ENCODE data around the gene BACE2. TPM values are rescaled to one million over a fixed set of nuclear protein-coding genes. Genes with fewer than 3 reads are reported as not detected.

The BACE2 gene
- total and polyA plus RNA-seq, 2 of the 13 experiments (the other 11 are each of a cell fraction or from before 2014, with no cell fraction given): 0.07 to 0.11 TPM

- no peak for TF ChIP-seq SNAPC5 (CRISPR knock-in tag; IDR thresholded peaks at IDR 0.05; ENCODE audit: borderline replicate concordance)
- no peak for TF ChIP-seq HNRNPH1 (optimal IDR thresholded peaks at IDR 0.05; ENCODE audit: low read depth, low read length)
- no peak for TF ChIP-seq PAF1 (CRISPR knock-in tag; IDR thresholded peaks at IDR 0.05)
- TF ChIP-seq RAD51 (IDR thresholded peaks at IDR 0.05; ENCODE audit: borderline replicate concordance): no peak
- no peak for TF ChIP-seq ZNF3 (CRISPR knock-in tag; IDR thresholded peaks at IDR 0.05)
- no peak for TF ChIP-seq SAFB2 (CRISPR knock-in tag; IDR thresholded peaks at IDR 0.05; ENCODE audit: borderline replicate concordance, low read depth)
- no peak for TF ChIP-seq SMYD3 (CRISPR knock-in tag; IDR thresholded peaks at IDR 0.05)
- no peak for TF ChIP-seq ELF1 (CRISPR knock-in tag; IDR thresholded peaks at IDR 0.05)
- no peak for TF ChIP-seq TEAD2 (CRISPR knock-in tag; IDR thresholded peaks at IDR 0.05)
- no peak for TF ChIP-seq TRIM22 (IDR thresholded peaks at IDR 0.05)
- TF ChIP-seq MBD4 (IDR thresholded peaks at IDR 0.05; ENCODE audit: borderline replicate concordance, low read length): no peak
- TF ChIP-seq NFIB (CRISPR knock-in tag; IDR thresholded peaks at IDR 0.05; ENCODE audit: borderline replicate concordance): no peak
- TF ChIP-seq SKI (IDR thresholded peaks at IDR 0.05; ENCODE audit: partially characterized antibody): no peak
- TF ChIP-seq HNRNPK (IDR thresholded peaks at IDR 0.05; ENCODE audit: low read depth, low read length, poor library complexity, severe bottlenecking): no peak
- TF ChIP-seq REXO4 (CRISPR knock-in tag; IDR thresholded peaks at IDR 0.05; ENCODE audit: borderline replicate concordance): no peak
- no peak for TF ChIP-seq CBX5 (CRISPR knock-in tag; IDR thresholded peaks at IDR 0.05; ENCODE audit: borderline replicate concordance)
- TF ChIP-seq ZNF430 (CRISPR knock-in tag; IDR thresholded peaks at IDR 0.05): no peak
- TF ChIP-seq EHMT2 (IDR thresholded peaks at IDR 0.05; ENCODE audit: borderline replicate concordance, low read depth, low read length): no peak
- no peak for TF ChIP-seq ATF5 (CRISPR knock-in tag; IDR thresholded peaks at IDR 0.05; ENCODE audit: low read depth)
- TF ChIP-seq ATF4 (CRISPR knock-in tag; IDR thresholded peaks at IDR 0.05): no peak
- no peak for TF ChIP-seq CREBL2 (CRISPR knock-in tag; IDR thresholded peaks at IDR 0.05; ENCODE audit: borderline replicate concordance)
- no peak for TF ChIP-seq CREB1 (IDR thresholded peaks at IDR 0.05)
- TF ChIP-seq CREB1 (CRISPR knock-in tag; IDR thresholded peaks at IDR 0.05): no peak
- no peak for TF ChIP-seq MAF1 (CRISPR knock-in tag; IDR thresholded peaks at IDR 0.05; ENCODE audit: borderline replicate concordance)
- TF ChIP-seq GMEB2 (CRISPR knock-in tag; IDR thresholded peaks at IDR 0.05; ENCODE audit: low read depth): no peak
- TF ChIP-seq HDAC2 (CRISPR knock-in tag; IDR thresholded peaks at IDR 0.05): no peak
- TF ChIP-seq ZNF234 (CRISPR knock-in tag; conservative IDR thresholded peaks at IDR 0.05): no peak
- no peak for TF ChIP-seq KDM5A (IDR thresholded peaks at IDR 0.05; ENCODE audit: borderline replicate concordance, low read length)
These were observed 158.6 kb downstream of the BACE2 start (continued) for GRCh38 chr21:41326414-41327080.
